AG04450 (cell line): ENCODE measurements around the gene ZNF536. TPM values are rescaled to one million over a fixed set of nuclear protein-coding genes. Genes with fewer than 3 reads are reported as not detected.

Source experiments
- CTCF ChIA-PET: fragments of 300-600, 350-600 bp; formaldehyde crosslinking; extraction: SDS; loops from one replicate; lab custom pipeline; 2022; ENCODE audit warnings: antibody characterized with exemption, inconsistent platforms; lab: Charles Lee
- POLR2A ChIA-PET: fragments of 350-600 bp; formaldehyde crosslinking; extraction: SDS; loops from one replicate; lab custom pipeline; 2021; ENCODE audit warnings: antibody characterized with exemption, inconsistent platforms; lab: Yijun Ruan, JAX
- DNase-seq: peaks from one replicate; pipeline ENCODE4 v3.0.0-alpha.2; 2011; ENCODE audit warnings: low read depth, low spot score
- H3K27ac ChIP-seq: one replicate; pipeline ENCODE4 v1.5.1; 2012; ENCODE audit warnings: low read depth, low read length, control low read depth
- H3K27me3 ChIP-seq: one replicate; pipeline ENCODE4 v1.6.0; 2012; ENCODE audit warnings: low read length; ENCODE audit not compliant: control insufficient read depth, insufficient read depth
- H3K4me3 ChIP-seq: 2 replicates; pipeline ENCODE4 v1.5.1; 2011; ENCODE audit warnings: mild to moderate bottlenecking, low read depth, low read length, control low read depth
- H3K9me3 ChIP-seq: 2 replicates; pipeline ENCODE4 v1.5.1; 2012; ENCODE audit warnings: low read length; ENCODE audit not compliant: control insufficient read depth, insufficient read depth
- CTCF ChIP-seq: IDR thresholded peaks from 2 replicates; pipeline ENCODE4 v1.5.1; 2011; ENCODE audit warnings: low read depth, low read length, control low read depth, inconsistent platforms
- polyA plus RNA-seq: library from polyadenylated mRNA; depleted of rRNA; stranded (reverse); fragments of >200 nt; gene quantifications from 2 replicates; pipeline ENCODE4 v1.2.3, GENCODE V29; 2011

Gene ZNF536
- polyA plus RNA-seq, 1 experiment: not detected

- ChIA-PET POLR2A (no interaction called here), CTCF (no interaction called here)
- TF ChIP-seq CTCF: no peak
- peaks cover 56% of the 10 kb centered on the region for H3K9me3 ChIP-seq
- H3K27ac ChIP-seq: no peak overlapping the region
- no peak overlapping the region for H3K4me3 ChIP-seq
- H3K27me3 ChIP-seq: no peaks in the 10 kb centered on the region
- DNase-seq: no peak
Measured at GRCh38 chr19:30557212-30557611, 185.0 kb downstream of the ZNF536 start.

- H3K9me3 ChIP-seq: peaks cover 52% of the 10 kb centered on the region
- no peak overlapping the region for H3K4me3 ChIP-seq
- H3K27ac ChIP-seq: no peak overlapping the region
- no peaks in the 10 kb centered on the region for H3K27me3 ChIP-seq
- ChIA-PET CTCF (no interaction called here), POLR2A (no interaction called here)
- TF ChIP-seq CTCF: no peak
- no peak for DNase-seq
Measured at GRCh38 chr19:30557927-30558557, 185.9 kb downstream of the ZNF536 start.

DNA sequence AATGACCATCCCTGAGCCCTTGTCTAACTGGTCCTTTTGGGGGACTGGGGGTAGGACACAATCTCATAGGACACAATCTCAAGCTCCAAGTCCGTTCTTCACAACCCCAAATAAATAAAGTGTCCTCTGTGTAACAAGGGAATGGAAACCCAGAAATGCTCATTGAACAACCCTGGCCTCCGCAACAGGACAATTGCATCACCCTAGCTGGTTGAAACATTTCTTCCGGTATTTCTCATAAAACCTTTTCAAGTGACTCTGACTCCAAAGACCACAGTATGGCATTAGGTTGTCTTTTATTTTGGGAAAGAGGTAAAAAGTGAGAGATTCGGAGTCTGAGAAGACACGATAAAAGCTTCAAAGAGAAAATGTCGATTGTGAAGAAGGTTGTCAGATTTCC, 186.6 kb downstream of the ZNF536 start:
- ChIA-PET POLR2A (no interaction called here), CTCF (no interaction called here)
- Histone ChIP-seq H3K27ac (no peak overlapping the region), H3K4me3 (no peak overlapping the region), H3K9me3 (peaks cover 49% of the 10 kb centered on the region), H3K27me3 (no peaks in the 10 kb centered on the region)
- no peak for TF ChIP-seq CTCF
- no peak for DNase-seq

- Histone ChIP-seq H3K9me3 (peaks cover 53% of the 10 kb centered on the region), H3K27ac (no peak overlapping the region), H3K4me3 (no peak overlapping the region), H3K27me3 (no peaks in the 10 kb centered on the region)
- ChIA-PET CTCF (no interaction called here), POLR2A (no interaction called here)
- TF ChIP-seq CTCF: no peak
- no peak for DNase-seq
Measured at GRCh38 chr19:30559446-30559845, 187.3 kb downstream of the ZNF536 start.

- POLR2A ChIA-PET: no interaction called here
- no peak for TF ChIP-seq CTCF
- no peak for DNase-seq
- CTCF ChIA-PET: no interaction called here
- H3K27ac ChIP-seq: peak overlapping the region; percentile 11
- no peak overlapping the region for H3K4me3 ChIP-seq
- H3K9me3 ChIP-seq: peaks cover 74% of the 10 kb centered on the region
- no peaks in the 10 kb centered on the region for H3K27me3 ChIP-seq
Measured at GRCh38 chr19:30562981-30563380, 190.8 kb downstream of the ZNF536 start.
